ENCODE measurements around the gene NOSTRIN.

GRCh38 chr2:168904358-168904757, 101.9 kb downstream of the NOSTRIN start:
- TF ChIP-seq CTCF (conservative IDR thresholded peaks at IDR 0.05) (no peak), ZFX (IDR thresholded peaks at IDR 0.05) (no peak)

Data from C4-2B (cell line).